Esophagus (tissue), 2 donors: ENCODE measurements around the gene RAMACL. TPM values are rescaled to one million over a fixed set of nuclear protein-coding genes. Genes with fewer than 3 reads are reported as not detected.
A peak's percentile ranks its signal among the peaks of the same experiment; 100 is the strongest.

ENCODE experiments used
- H3K27ac ChIP-seq, 2 donors: one replicate each; pipeline ENCODE4 v1.5.1; 2013; ENCODE audit warnings: low read depth in 2 of 2, mild to moderate bottlenecking in 2 of 2, inconsistent platforms in 1 of 2, low read length in 1 of 2, moderate library complexity in 1 of 2
- H3K27me3 ChIP-seq, 2 donors: one replicate each; pipeline ENCODE4 v1.6.1; 2013; ENCODE audit warnings: low read length in 2 of 2, control low read depth in 1 of 2, mild to moderate bottlenecking in 1 of 2; ENCODE audit not compliant: insufficient read depth in 2 of 2, control insufficient read depth in 1 of 2
- H3K36me3 ChIP-seq, 2 donors: one replicate each; pipeline ENCODE4 v1.6.1; 2013; ENCODE audit warnings: low read length in 1 of 2; ENCODE audit not compliant: control insufficient read depth in 2 of 2, insufficient read depth in 2 of 2
- H3K4me1 ChIP-seq, 2 donors: one replicate each; pipeline ENCODE4 v1.6.1; 2013; ENCODE audit warnings: low read length in 1 of 2; ENCODE audit not compliant: control insufficient read depth in 2 of 2, insufficient read depth in 2 of 2
- H3K4me3 ChIP-seq, 2 donors: one replicate each; pipeline ENCODE4 v1.5.1; 2013; ENCODE audit warnings: low read length in 2 of 2, mild to moderate bottlenecking in 2 of 2, low read depth in 1 of 2, moderate library complexity in 1 of 2
- H3K9me3 ChIP-seq, 2 donors: one replicate each; pipeline ENCODE4 v1.6.1; 2013; ENCODE audit warnings: mild to moderate bottlenecking in 2 of 2, low read depth in 1 of 2, low read length in 1 of 2, moderate library complexity in 1 of 2; ENCODE audit not compliant: control insufficient read depth in 2 of 2, insufficient read depth in 1 of 2
- WGBS, 2 donors: extraction: QIAGEN DNeasy Blood & Tissue Kit; methylation state at CpG; one replicate each; pipeline ENCODE4 v1.1.7; 2013; 5-methylcytosine and 5-hydroxymethylcytosine counted together
- polyA plus RNA-seq, 2 donors: library from polyadenylated mRNA; stranded (reverse); fragments of 200-250 nt; gene quantifications; one replicate each; pipeline ENCODE4 v1.2.3, GENCODE V29; 2013
- donor health status: healthy with polysubstance abuse.
- donor health status: Bipolar disorder and iron deficiency.

Gene RAMACL
- polyA plus RNA-seq, 2 donors = 0.16 to 0.26 TPM

GRCh38 chr6:166560222-166560621 lies 26.3 kb downstream of the RAMACL start:
- H3K36me3 ChIP-seq = no peaks in the 10 kb centered on the region
- no peaks in the 10 kb centered on the region for H3K27me3 ChIP-seq
- H3K4me1 ChIP-seq = peaks cover 3 to 13% of the 10 kb centered on the region in 2 donors
- 85 to 89% methylated on average over 3 of the region's 3 CpGs for WGBS, 2 donors
- no peak overlapping the region for H3K4me3 ChIP-seq
- no peak overlapping the region for H3K27ac ChIP-seq
- no peaks in the 10 kb centered on the region for H3K9me3 ChIP-seq

- WGBS, 2 donors = 94 to 99% methylated on average over 1 of the region's 1 CpG
- Histone ChIP-seq H3K27me3 (no peaks in the 10 kb centered on the region), H3K4me1 (peaks cover 3 to 13% of the 10 kb centered on the region in 2 donors), H3K36me3 (no peaks in the 10 kb centered on the region), H3K4me3 (no peak overlapping the region), H3K27ac (no peak overlapping the region), H3K9me3 (no peaks in the 10 kb centered on the region)
Measured at GRCh38 chr6:166559662-166560061, 26.8 kb downstream of the RAMACL start.

- no peak overlapping the region for H3K4me3 ChIP-seq
- no peaks in the 10 kb centered on the region for H3K9me3 ChIP-seq
- H3K4me1 ChIP-seq = peaks cover 3 to 13% of the 10 kb centered on the region in 2 donors
- 81 to 90% methylated on average over 5 of the region's 5 CpGs for WGBS, 2 donors
- H3K36me3 ChIP-seq = no peaks in the 10 kb centered on the region
- no peak overlapping the region for H3K27ac ChIP-seq
- no peaks in the 10 kb centered on the region for H3K27me3 ChIP-seq
Measured at GRCh38 chr6:166559211-166559610, 27.3 kb downstream of the RAMACL start.

- 91 to 92% methylated on average over 12 of the region's 12 CpGs for WGBS, 2 donors
- Histone ChIP-seq H3K36me3 (no peaks in the 10 kb centered on the region), H3K4me1 (peaks cover 3 to 13% of the 10 kb centered on the region in 2 donors), H3K27me3 (no peaks in the 10 kb centered on the region), H3K27ac (peak overlapping the region in 1 of 2 donors; percentile 69), H3K9me3 (no peaks in the 10 kb centered on the region), H3K4me3 (no peak overlapping the region)
Measured at GRCh38 chr6:166558156-166559005, 28.1 kb downstream of the RAMACL start.

GRCh38 chr6:166556863-166557322 lies 29.6 kb downstream of the RAMACL start:
- H3K4me3 ChIP-seq = peak overlapping the region in 1 of 2 donors; percentile 12
- peaks cover 3 to 9% of the 10 kb centered on the region in 2 donors for H3K4me1 ChIP-seq
- no peaks in the 10 kb centered on the region for H3K27me3 ChIP-seq
- peak overlapping the region; percentile 74 to 97 for H3K27ac ChIP-seq
- WGBS, 2 donors = 33 to 37% methylated on average over 16 of the region's 16 CpGs
- no peaks in the 10 kb centered on the region for H3K9me3 ChIP-seq
- no peaks in the 10 kb centered on the region for H3K36me3 ChIP-seq

GRCh38 chr6:166556336-166556735 lies 30.1 kb downstream of the RAMACL start:
- Histone ChIP-seq H3K4me3 (no peak overlapping the region), H3K27me3 (no peaks in the 10 kb centered on the region), H3K4me1 (peaks cover 3 to 9% of the 10 kb centered on the region in 2 donors), H3K36me3 (no peaks in the 10 kb centered on the region), H3K27ac (peak overlapping the region; percentile 74 to 97), H3K9me3 (no peaks in the 10 kb centered on the region)

- Histone ChIP-seq H3K27ac (peak overlapping the region in 1 of 2 donors; percentile 8), H3K9me3 (no peaks in the 10 kb centered on the region), H3K4me3 (no peak overlapping the region), H3K36me3 (no peaks in the 10 kb centered on the region), H3K27me3 (no peaks in the 10 kb centered on the region), H3K4me1 (peaks cover 3 to 9% of the 10 kb centered on the region in 2 donors)
- WGBS, 2 donors = 79 to 85% methylated on average over 6 of the region's 6 CpGs
Measured at GRCh38 chr6:166555086-166555485, 31.4 kb downstream of the RAMACL start.

- no peak overlapping the region for H3K4me3 ChIP-seq
- H3K9me3 ChIP-seq = no peaks in the 10 kb centered on the region
- H3K27ac ChIP-seq = no peak overlapping the region
- no peaks in the 10 kb centered on the region for H3K27me3 ChIP-seq
- WGBS, 2 donors = 69 to 78% methylated on average over 8 of the region's 8 CpGs
- H3K36me3 ChIP-seq = no peaks in the 10 kb centered on the region
- H3K4me1 ChIP-seq = peaks cover 3 to 9% of the 10 kb centered on the region in 2 donors
Measured at GRCh38 chr6:166554316-166554715, 32.2 kb downstream of the RAMACL start.

- Histone ChIP-seq H3K4me3 (no peak overlapping the region), H3K27me3 (no peaks in the 10 kb centered on the region), H3K4me1 (peaks cover 3 to 9% of the 10 kb centered on the region in 2 donors), H3K36me3 (no peaks in the 10 kb centered on the region), H3K27ac (peak overlapping the region; percentile 50 to 57), H3K9me3 (no peaks in the 10 kb centered on the region)
- WGBS, 2 donors = 48 to 56% methylated on average over 13 of the region's 13 CpGs
Measured at GRCh38 chr6:166553563-166554271, 32.8 kb downstream of the RAMACL start.
